Peyer's patch (tissue), 4 donors: ENCODE measurements around the gene NDUFAF8.

Experiments used
- CTCF ChIP-seq, 6 experiments: fragments of 450-650 bp in 4 of 6; fragments of 200-600 bp in 2 of 6; sonication (generic) in 1 of 6; IDR thresholded peaks; one replicate each; pipeline ENCODE4 v1.5.1; 2017 to 2019; ENCODE audit warnings: antibody characterized with exemption in 6 of 6, mild to moderate bottlenecking in 3 of 6, moderate library complexity in 1 of 6
- POLR2A ChIP-seq, 2 donors: fragments of 450-650 bp; IDR thresholded peaks; one replicate each; pipeline ENCODE4 v1.5.1; 2017; ENCODE audit warnings: antibody characterized with exemption in 2 of 2, mild to moderate bottlenecking in 2 of 2, moderate library complexity in 2 of 2

- TF ChIP-seq CTCF (IDR thresholded peaks at IDR 0.05) (no peak), POLR2A (IDR thresholded peaks at IDR 0.05) (no peak)
Measured at GRCh38 chr17:81219476-81220180, 19.5 kb upstream of the NDUFAF8 start.
